Measurements from ENCODE around the gene NME3. TPM values are rescaled to one million over a fixed set of nuclear protein-coding genes. Genes with fewer than 3 reads are reported as not detected.

Gene NME3
- total and polyA plus RNA-seq, 2 of the 13 experiments (the other 11 are each of a cell fraction or from before 2014, with no cell fraction given) = 10.4 to 15.9 TPM

DNA sequence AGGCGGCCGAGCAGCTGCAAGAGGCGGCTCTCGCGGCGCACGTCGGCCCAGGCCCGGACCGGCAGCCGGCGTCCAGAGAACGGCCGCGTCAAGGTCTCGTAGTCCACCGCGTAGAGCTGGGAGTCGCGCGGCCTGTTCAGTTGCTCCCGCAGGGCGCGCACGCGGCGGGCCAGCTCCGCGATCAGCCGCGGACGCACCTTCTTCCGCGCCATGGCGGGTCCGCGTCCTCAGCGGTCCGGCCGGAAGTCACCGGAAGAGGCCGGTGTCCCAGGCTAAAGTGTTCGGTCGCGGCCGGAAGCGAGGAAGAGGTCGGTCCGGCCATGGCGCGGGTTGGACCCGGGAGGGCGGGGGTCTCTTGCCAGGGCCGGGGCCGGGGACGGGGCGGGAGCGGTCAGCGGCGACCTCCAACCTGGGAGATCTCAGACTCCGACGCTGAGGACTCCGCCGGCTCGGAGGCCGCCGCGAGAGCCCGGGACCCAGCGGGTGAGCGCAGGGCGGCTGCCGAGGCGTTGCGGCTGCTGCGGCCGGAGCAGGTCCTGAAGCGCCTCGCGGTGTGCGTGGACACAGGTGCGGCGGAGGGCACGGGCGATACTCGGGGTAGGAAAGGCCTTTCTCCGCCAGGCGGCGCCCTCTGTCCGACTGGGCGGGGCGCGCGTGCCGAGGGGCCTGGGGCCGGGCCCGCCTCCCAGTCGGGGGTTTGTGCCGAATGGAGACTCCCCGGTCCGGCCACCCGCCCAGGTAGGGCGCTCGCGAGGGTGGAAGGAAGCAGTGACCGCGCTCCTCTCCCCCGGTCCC is 1.8 kb upstream of the NME3 start, which contains the start of gene MRPS34 (continued):
- TF ChIP-seq, protein P1, sequence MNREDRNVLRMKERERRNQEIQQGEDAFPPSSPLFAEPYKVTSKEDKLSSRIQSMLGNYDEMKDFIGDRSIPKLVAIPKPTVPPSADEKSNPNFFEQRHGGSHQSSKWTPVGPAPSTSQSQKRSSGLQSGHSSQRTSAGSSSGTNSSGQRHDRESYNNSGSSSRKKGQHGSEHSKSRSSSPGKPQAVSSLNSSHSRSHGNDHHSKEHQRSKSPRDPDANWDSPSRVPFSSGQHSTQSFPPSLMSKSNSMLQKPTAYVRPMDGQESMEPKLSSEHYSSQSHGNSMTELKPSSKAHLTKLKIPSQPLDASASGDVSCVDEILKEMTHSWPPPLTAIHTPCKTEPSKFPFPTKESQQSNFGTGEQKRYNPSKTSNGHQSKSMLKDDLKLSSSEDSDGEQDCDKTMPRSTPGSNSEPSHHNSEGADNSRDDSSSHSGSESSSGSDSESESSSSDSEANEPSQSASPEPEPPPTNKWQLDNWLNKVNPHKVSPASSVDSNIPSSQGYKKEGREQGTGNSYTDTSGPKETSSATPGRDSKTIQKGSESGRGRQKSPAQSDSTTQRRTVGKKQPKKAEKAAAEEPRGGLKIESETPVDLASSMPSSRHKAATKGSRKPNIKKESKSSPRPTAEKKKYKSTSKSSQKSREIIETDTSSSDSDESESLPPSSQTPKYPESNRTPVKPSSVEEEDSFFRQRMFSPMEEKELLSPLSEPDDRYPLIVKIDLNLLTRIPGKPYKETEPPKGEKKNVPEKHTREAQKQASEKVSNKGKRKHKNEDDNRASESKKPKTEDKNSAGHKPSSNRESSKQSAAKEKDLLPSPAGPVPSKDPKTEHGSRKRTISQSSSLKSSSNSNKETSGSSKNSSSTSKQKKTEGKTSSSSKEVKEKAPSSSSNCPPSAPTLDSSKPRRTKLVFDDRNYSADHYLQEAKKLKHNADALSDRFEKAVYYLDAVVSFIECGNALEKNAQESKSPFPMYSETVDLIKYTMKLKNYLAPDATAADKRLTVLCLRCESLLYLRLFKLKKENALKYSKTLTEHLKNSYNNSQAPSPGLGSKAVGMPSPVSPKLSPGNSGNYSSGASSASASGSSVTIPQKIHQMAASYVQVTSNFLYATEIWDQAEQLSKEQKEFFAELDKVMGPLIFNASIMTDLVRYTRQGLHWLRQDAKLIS (CRISPR knock-in tag; IDR thresholded peaks at IDR 0.05) = peak; percentile 57; the same call in 1 of the 2 replicates
- TF ChIP-seq ZNF704 (CRISPR knock-in tag; IDR thresholded peaks at IDR 0.05; ENCODE audit: borderline replicate concordance) (peak; percentile 63), MXD1 (CRISPR knock-in tag; IDR thresholded peaks at IDR 0.05) (peak; percentile 43; the same call in 1 of the 2 replicates), ZC3H4 (CRISPR knock-in tag; IDR thresholded peaks at IDR 0.05; ENCODE audit: borderline replicate concordance) (no peak), KDM2A (CRISPR knock-in tag; IDR thresholded peaks at IDR 0.05; ENCODE audit: borderline replicate concordance, low read depth) (peak; percentile 98), PHF5A (CRISPR knock-in tag; IDR thresholded peaks at IDR 0.05; ENCODE audit: low read depth, unreplicated experiment) (peak; percentile 89), PRDM4 (CRISPR knock-in tag; IDR thresholded peaks at IDR 0.05; ENCODE audit: borderline replicate concordance) (no peak), ZSCAN31 (CRISPR knock-in tag; IDR thresholded peaks at IDR 0.05; ENCODE audit: low read depth) (peak; percentile 89), ZNF430 (CRISPR knock-in tag; IDR thresholded peaks at IDR 0.05) (peak; percentile 71), ZNF766 (CRISPR knock-in tag; IDR thresholded peaks at IDR 0.05; ENCODE audit: borderline replicate concordance) (peak; percentile 81; the same call in 1 of the 2 replicates), ZSCAN20 (CRISPR knock-in tag; IDR thresholded peaks at IDR 0.05; ENCODE audit: borderline replicate concordance) (peak; percentile 89; the same call in 1 of the 2 replicates), ZMYM4 (CRISPR knock-in tag; IDR thresholded peaks at IDR 0.05) (peak; percentile 89), KAT2B (IDR thresholded peaks at IDR 0.05; ENCODE audit: borderline replicate concordance, low read depth, low read length) (no peak), PHF20 (CRISPR knock-in tag; IDR thresholded peaks at IDR 0.05) (peak; percentile 95)
- TF ChIP-seq, protein P2, sequence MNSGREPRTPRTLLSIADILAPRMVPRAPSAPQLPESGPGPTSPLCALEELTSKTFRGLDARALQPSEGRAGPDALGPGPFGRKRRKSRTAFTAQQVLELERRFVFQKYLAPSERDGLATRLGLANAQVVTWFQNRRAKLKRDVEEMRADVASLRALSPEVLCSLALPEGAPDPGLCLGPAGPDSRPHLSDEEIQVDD (CRISPR knock-in tag; IDR thresholded peaks at IDR 0.05; ENCODE audit: borderline replicate concordance) = no peak
- TF ChIP-seq, protein P3, sequence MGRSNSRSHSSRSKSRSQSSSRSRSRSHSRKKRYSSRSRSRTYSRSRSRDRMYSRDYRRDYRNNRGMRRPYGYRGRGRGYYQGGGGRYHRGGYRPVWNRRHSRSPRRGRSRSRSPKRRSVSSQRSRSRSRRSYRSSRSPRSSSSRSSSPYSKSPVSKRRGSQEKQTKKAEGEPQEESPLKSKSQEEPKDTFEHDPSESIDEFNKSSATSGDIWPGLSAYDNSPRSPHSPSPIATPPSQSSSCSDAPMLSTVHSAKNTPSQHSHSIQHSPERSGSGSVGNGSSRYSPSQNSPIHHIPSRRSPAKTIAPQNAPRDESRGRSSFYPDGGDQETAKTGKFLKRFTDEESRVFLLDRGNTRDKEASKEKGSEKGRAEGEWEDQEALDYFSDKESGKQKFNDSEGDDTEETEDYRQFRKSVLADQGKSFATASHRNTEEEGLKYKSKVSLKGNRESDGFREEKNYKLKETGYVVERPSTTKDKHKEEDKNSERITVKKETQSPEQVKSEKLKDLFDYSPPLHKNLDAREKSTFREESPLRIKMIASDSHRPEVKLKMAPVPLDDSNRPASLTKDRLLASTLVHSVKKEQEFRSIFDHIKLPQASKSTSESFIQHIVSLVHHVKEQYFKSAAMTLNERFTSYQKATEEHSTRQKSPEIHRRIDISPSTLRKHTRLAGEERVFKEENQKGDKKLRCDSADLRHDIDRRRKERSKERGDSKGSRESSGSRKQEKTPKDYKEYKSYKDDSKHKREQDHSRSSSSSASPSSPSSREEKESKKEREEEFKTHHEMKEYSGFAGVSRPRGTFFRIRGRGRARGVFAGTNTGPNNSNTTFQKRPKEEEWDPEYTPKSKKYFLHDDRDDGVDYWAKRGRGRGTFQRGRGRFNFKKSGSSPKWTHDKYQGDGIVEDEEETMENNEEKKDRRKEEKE (IDR thresholded peaks at IDR 0.05) = no peak

Measured in HepG2 (cell line).